WI38 (cell line): ENCODE results near the gene CTNND2.

ENCODE experiments used
- H3K4me3 ChIP-seq: 2 replicates; pipeline ENCODE4 v1.5.1; 2011; ENCODE audit warnings: low read depth, mild to moderate bottlenecking, control low read depth, low read length
- CTCF ChIP-seq: IDR thresholded peaks from 2 replicates; pipeline ENCODE4 v1.5.1; 2012; ENCODE audit warnings: low read depth, mild to moderate bottlenecking, control low read depth, low read length

Gene CTNND2

GRCh38 chr5:11878814-11879213 is 25.4 kb downstream of the CTNND2 start:
- H3K4me3 ChIP-seq: no peak overlapping the region
- no peak for TF ChIP-seq CTCF

GRCh38 chr5:11873587-11873986 is 30.7 kb downstream of the CTNND2 start:
- H3K4me3 ChIP-seq: no peak overlapping the region
- no peak for TF ChIP-seq CTCF

- H3K4me3 ChIP-seq: no peak overlapping the region
- no peak for TF ChIP-seq CTCF
These were observed 35.0 kb downstream of the CTNND2 start for GRCh38 chr5:11869203-11869602.

GRCh38 chr5:11863911-11864310 is 40.3 kb downstream of the CTNND2 start:
- no peak overlapping the region for H3K4me3 ChIP-seq
- no peak for TF ChIP-seq CTCF

- TF ChIP-seq CTCF: no peak
- no peak overlapping the region for H3K4me3 ChIP-seq
These were observed 46.9 kb downstream of the CTNND2 start for GRCh38 chr5:11857391-11857790.

- no peak overlapping the region for H3K4me3 ChIP-seq
- no peak for TF ChIP-seq CTCF
These were observed 49.3 kb downstream of the CTNND2 start for GRCh38 chr5:11854936-11855335.

GRCh38 chr5:11853796-11854195 is 50.5 kb downstream of the CTNND2 start:
- no peak for TF ChIP-seq CTCF
- H3K4me3 ChIP-seq: no peak overlapping the region
